WTC11 (cell line): Measurements from ENCODE around the gene PRELP. TPM values are rescaled to one million over a fixed set of nuclear protein-coding genes. Genes with fewer than 3 reads are reported as not detected.

Experiments used
- ATAC-seq: fragments of 200-7000 bp; cut with Tn5 transposase; 2 replicates; pipeline ENCODE4 v1.10.0; 2021; ENCODE audit warnings: mild to moderate bottlenecking, moderate library complexity
- CTCF ChIA-PET: fragments of 300-600 bp; sonication (Branson Sonifier 250); formaldehyde crosslinking; loops from one replicate; lab custom pipeline; 2021; ENCODE audit warnings: antibody characterized with exemption; lab: Charles Lee
- POLR2A ChIA-PET: fragments of 350-600 bp; sonication (Branson Sonifier 250); formaldehyde crosslinking; loops from one replicate; lab custom pipeline; 2021; ENCODE audit warnings: antibody characterized with exemption; lab: Charles Lee
- DNase-seq: peaks from one replicate; pipeline ENCODE4 v3.0.0; 2021; ENCODE audit warnings: low spot score
- H3K27ac Mint-ChIP-seq: 2 replicates; pipeline ENCODE4 v1.8.0; 2021; ENCODE audit warnings: mixed read lengths
- H3K27me3 Mint-ChIP-seq: 2 replicates; pipeline ENCODE4 v1.8.0; 2021; ENCODE audit warnings: low read depth, mild to moderate bottlenecking, moderate library complexity, mixed read lengths
- H3K36me3 Mint-ChIP-seq: 2 replicates; pipeline ENCODE4 v1.8.0; 2021; ENCODE audit warnings: mixed read lengths
- H3K4me1 Mint-ChIP-seq: 2 replicates; pipeline ENCODE4 v1.8.0; 2022; ENCODE audit warnings: mixed read lengths
- H3K4me3 Mint-ChIP-seq: 2 replicates; pipeline ENCODE4 v1.8.0; 2021; ENCODE audit warnings: mild to moderate bottlenecking, moderate library complexity, mixed read lengths
- H3K9me3 Mint-ChIP-seq: 2 replicates; pipeline ENCODE4 v1.8.0; 2021; ENCODE audit warnings: mixed read lengths
- ATF1 ChIP-seq: sonication (generic); formaldehyde crosslinking; IDR thresholded peaks from 2 replicates; pipeline ENCODE4 v1.8.1; 2023; ENCODE audit warnings: mild to moderate bottlenecking, moderate library complexity, missing genetic modification reagents
- ATF2 ChIP-seq: sonication (generic); formaldehyde crosslinking; IDR thresholded peaks from 2 replicates; pipeline ENCODE4 v1.8.1; 2022; ENCODE audit warnings: low read depth, missing genetic modification reagents, borderline replicate concordance
- CBFB ChIP-seq: sonication (generic); formaldehyde crosslinking; IDR thresholded peaks from 2 replicates; pipeline ENCODE4 v1.8.1; 2022; ENCODE audit warnings: mild to moderate bottlenecking, low read depth, missing genetic modification reagents
- CTCF ChIP-seq: fragments of 200-600 bp; IDR thresholded peaks from 2 replicates; pipeline ENCODE4 v1.8.0; 2022; ENCODE audit warnings: antibody characterized with exemption
- EMX1 ChIP-seq: fragments of 250-450 bp; sonication (Bioruptor Pico); IDR thresholded peaks from 2 replicates; pipeline ENCODE4 v1.8.0; 2021; ENCODE audit warnings: mild to moderate bottlenecking
- GABPB1 ChIP-seq: sonication (generic); formaldehyde crosslinking; IDR thresholded peaks from 2 replicates; pipeline ENCODE4 v1.8.1; 2023; ENCODE audit warnings: mild to moderate bottlenecking, missing genetic modification reagents
- GRHL2 ChIP-seq: fragments of 250-450 bp; sonication (Bioruptor Pico); IDR thresholded peaks from 2 replicates; pipeline ENCODE4 v1.8.0; 2022; ENCODE audit warnings: mild to moderate bottlenecking, moderate library complexity; ENCODE audit not compliant: insufficient replicate concordance, severe bottlenecking
- NFYB ChIP-seq: sonication (generic); formaldehyde crosslinking; conservative IDR thresholded peaks from 2 replicates; pipeline ENCODE4 v1.8.0; 2022; ENCODE audit warnings: low read depth, missing genetic modification reagents
- NR3C1 ChIP-seq: sonication (generic); formaldehyde crosslinking; conservative IDR thresholded peaks from 2 replicates; pipeline ENCODE4 v1.8.1; 2023; ENCODE audit warnings: low read depth, mild to moderate bottlenecking, missing genetic modification reagents
- PRRX2 ChIP-seq: fragments of 250-450 bp; sonication (Bioruptor Pico); IDR thresholded peaks from 2 replicates; pipeline ENCODE4 v1.8.0; 2021; ENCODE audit warnings: mild to moderate bottlenecking
- SMAD4 ChIP-seq: sonication (generic); formaldehyde crosslinking; IDR thresholded peaks from 2 replicates; pipeline ENCODE4 v1.8.0; 2022; ENCODE audit warnings: mild to moderate bottlenecking, missing genetic modification reagents
- SOX15 ChIP-seq: fragments of 250-450 bp; sonication (Bioruptor Pico); IDR thresholded peaks from 2 replicates; pipeline ENCODE4 v1.9.0; 2021; ENCODE audit warnings: mild to moderate bottlenecking
- SP1 ChIP-seq: sonication (generic); formaldehyde crosslinking; conservative IDR thresholded peaks from 2 replicates; pipeline ENCODE4 v1.8.1; 2022; ENCODE audit warnings: missing genetic modification reagents
- total RNA-seq: library from RNA; stranded (reverse); gene quantifications from 3 replicates; pipeline ENCODE4 v1.2.3, GENCODE V29; 2021
- TF ChIP-seq, protein P1 (sequence below): sonication (generic); formaldehyde crosslinking; IDR thresholded peaks from 2 replicates; pipeline ENCODE4 v1.8.0; 2022; ENCODE audit warnings: mild to moderate bottlenecking, missing genetic modification reagents
- TF ChIP-seq, protein P2 (sequence below): sonication (generic); formaldehyde crosslinking; IDR thresholded peaks from 2 replicates; pipeline ENCODE4 v1.8.1; 2022; ENCODE audit warnings: low read depth, mild to moderate bottlenecking, moderate library complexity, missing genetic modification reagents, borderline replicate concordance
- TF ChIP-seq, protein P3 (sequence below): sonication (generic); formaldehyde crosslinking; IDR thresholded peaks from 2 replicates; pipeline ENCODE4 v1.8.0; 2023; ENCODE audit warnings: missing genetic modification reagents, mild to moderate bottlenecking, borderline replicate concordance
- TF ChIP-seq, protein P4 (sequence below): fragments of 250-450 bp; sonication (Bioruptor Pico); conservative IDR thresholded peaks from 2 replicates; pipeline ENCODE4 v1.9.0; 2021; ENCODE audit warnings: mild to moderate bottlenecking
- TF ChIP-seq, protein P5 (sequence below): sonication (generic); formaldehyde crosslinking; IDR thresholded peaks from 2 replicates; pipeline ENCODE4 v1.8.1; 2023; ENCODE audit warnings: mild to moderate bottlenecking, missing genetic modification reagents, moderate library complexity

Gene PRELP
- total RNA-seq, 1 experiment from 2014 or later: 0.17 TPM

DNA sequence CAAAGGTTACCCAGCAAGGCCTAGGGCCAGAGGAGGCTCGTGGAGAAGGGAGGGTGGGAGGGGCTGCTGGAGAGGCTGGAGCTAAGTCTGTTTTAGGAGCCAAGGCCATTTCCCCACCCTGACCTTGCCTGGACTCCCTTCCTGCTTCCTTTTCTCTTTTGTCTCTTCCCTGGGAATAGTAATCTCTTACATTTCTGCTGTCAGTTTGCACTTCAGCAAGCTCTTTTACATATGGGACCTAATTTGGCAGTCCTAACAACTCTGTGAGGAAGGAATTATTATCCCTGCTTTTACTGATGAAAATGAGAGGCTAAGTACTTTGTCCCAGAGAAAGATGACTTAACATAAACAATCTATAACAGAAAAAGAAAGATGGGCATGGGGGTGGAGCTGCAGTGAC lies 32.2 kb downstream of the PRELP start:
- TF ChIP-seq PRRX2 (CRISPR knock-in tag) (no peak), SMAD4 (CRISPR knock-in tag) (no peak), ATF1 (CRISPR knock-in tag) (no peak), CBFB (no peak), EMX1 (no peak), NR3C1 (CRISPR knock-in tag) (no peak), GRHL2 (CRISPR knock-in tag) (no peak), SOX15 (CRISPR knock-in tag) (no peak), GABPB1 (no peak), SP1 (no peak), ATF2 (no peak), NFYB (CRISPR knock-in tag) (no peak), CTCF (no peak)
- TF ChIP-seq, protein P1, sequence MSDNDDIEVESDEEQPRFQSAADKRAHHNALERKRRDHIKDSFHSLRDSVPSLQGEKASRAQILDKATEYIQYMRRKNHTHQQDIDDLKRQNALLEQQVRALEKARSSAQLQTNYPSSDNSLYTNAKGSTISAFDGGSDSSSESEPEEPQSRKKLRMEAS (CRISPR knock-in tag): no peak
- TF ChIP-seq, protein P2, sequence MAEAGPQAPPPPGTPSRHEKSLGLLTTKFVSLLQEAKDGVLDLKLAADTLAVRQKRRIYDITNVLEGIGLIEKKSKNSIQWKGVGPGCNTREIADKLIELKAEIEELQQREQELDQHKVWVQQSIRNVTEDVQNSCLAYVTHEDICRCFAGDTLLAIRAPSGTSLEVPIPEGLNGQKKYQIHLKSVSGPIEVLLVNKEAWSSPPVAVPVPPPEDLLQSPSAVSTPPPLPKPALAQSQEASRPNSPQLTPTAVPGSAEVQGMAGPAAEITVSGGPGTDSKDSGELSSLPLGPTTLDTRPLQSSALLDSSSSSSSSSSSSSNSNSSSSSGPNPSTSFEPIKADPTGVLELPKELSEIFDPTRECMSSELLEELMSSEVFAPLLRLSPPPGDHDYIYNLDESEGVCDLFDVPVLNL (CRISPR knock-in tag): no peak
- TF ChIP-seq, protein P3, sequence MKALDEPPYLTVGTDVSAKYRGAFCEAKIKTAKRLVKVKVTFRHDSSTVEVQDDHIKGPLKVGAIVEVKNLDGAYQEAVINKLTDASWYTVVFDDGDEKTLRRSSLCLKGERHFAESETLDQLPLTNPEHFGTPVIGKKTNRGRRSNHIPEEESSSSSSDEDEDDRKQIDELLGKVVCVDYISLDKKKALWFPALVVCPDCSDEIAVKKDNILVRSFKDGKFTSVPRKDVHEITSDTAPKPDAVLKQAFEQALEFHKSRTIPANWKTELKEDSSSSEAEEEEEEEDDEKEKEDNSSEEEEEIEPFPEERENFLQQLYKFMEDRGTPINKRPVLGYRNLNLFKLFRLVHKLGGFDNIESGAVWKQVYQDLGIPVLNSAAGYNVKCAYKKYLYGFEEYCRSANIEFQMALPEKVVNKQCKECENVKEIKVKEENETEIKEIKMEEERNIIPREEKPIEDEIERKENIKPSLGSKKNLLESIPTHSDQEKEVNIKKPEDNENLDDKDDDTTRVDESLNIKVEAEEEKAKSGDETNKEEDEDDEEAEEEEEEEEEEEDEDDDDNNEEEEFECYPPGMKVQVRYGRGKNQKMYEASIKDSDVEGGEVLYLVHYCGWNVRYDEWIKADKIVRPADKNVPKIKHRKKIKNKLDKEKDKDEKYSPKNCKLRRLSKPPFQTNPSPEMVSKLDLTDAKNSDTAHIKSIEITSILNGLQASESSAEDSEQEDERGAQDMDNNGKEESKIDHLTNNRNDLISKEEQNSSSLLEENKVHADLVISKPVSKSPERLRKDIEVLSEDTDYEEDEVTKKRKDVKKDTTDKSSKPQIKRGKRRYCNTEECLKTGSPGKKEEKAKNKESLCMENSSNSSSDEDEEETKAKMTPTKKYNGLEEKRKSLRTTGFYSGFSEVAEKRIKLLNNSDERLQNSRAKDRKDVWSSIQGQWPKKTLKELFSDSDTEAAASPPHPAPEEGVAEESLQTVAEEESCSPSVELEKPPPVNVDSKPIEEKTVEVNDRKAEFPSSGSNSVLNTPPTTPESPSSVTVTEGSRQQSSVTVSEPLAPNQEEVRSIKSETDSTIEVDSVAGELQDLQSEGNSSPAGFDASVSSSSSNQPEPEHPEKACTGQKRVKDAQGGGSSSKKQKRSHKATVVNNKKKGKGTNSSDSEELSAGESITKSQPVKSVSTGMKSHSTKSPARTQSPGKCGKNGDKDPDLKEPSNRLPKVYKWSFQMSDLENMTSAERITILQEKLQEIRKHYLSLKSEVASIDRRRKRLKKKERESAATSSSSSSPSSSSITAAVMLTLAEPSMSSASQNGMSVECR (CRISPR knock-in tag): no peak
- TF ChIP-seq, protein P4, sequence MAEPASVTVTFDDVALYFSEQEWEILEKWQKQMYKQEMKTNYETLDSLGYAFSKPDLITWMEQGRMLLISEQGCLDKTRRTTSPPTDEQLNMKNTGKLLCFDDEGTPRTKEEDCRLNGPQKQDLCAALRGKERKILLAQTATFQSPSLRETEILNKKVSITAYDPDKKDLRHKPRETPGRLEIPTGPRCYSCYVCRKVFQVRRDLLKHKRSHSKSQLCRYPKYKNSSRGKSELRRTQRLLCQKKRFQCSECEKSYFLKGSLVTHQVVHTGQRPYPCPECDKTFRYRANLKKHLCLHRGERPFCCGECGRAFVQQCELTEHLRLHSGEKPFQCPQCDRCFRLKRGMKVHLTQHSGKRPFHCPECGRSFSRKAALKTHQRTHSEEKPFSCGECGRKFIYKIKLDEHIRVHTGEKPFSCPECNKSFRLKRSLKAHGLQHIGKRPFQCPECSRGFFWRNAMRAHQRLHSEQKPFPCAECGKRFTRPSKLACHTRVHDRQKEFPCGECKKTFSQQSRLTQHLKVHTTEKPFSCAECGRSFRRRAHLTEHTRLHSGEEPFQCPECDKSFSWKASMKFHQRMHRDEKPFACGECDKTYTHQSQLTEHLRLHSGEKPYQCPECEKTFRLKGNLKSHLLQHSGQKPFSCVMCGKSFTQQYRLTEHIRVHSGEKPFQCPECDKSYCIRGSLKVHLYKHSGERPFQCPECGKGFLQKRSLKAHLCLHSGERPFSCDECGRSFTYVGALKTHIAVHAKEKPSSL: no peak
- TF ChIP-seq, protein P5, sequence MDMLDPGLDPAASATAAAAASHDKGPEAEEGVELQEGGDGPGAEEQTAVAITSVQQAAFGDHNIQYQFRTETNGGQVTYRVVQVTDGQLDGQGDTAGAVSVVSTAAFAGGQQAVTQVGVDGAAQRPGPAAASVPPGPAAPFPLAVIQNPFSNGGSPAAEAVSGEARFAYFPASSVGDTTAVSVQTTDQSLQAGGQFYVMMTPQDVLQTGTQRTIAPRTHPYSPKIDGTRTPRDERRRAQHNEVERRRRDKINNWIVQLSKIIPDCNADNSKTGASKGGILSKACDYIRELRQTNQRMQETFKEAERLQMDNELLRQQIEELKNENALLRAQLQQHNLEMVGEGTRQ: no peak
- TF ChIP-seq, all 79 proteins: peak for 0
- no peak overlapping the region for H3K4me3 Mint-ChIP-seq
- peaks cover 47% of the 10 kb centered on the region for H3K4me1 Mint-ChIP-seq
- H3K27me3 Mint-ChIP-seq: peaks cover 10% of the 10 kb centered on the region
- no peak for ATAC-seq
- no peak overlapping the region for H3K27ac Mint-ChIP-seq
- no peaks in the 10 kb centered on the region for H3K9me3 Mint-ChIP-seq
- DNase-seq: no peak
- ChIA-PET POLR2A (interaction anchor here (0.9 to 2.1 kb wide), 3 partner anchors 12 to 119 kb away, joined by 3 to 4 read pairs (median 3); partner anchors contain the start of gene ATP2B4), CTCF (interaction anchor here (0.6 to 3.8 kb wide), 17 partner anchors 11 to 1353 kb away, joined by 3 to 22 read pairs (median 7); partner anchors contain the start of gene ATP2B4)
- no peaks in the 10 kb centered on the region for H3K36me3 Mint-ChIP-seq
